ENCODE data around the gene GUK1. TPM values are rescaled to one million over a fixed set of nuclear protein-coding genes. Genes with fewer than 3 reads are reported as not detected.

The GUK1 gene
- polyA plus RNA-seq, 3 donors, result 262 to 391 (median 316) TPM

GRCh38 chr1:228136901-228137300 lies 3.2 kb upstream of the GUK1 start:
- Histone ChIP-seq H3K79me2 (ENCODE audit: insufficient read depth, low read length) (peaks cover 18% of the 10 kb centered on the region), H4K20me1 (ENCODE audit: insufficient read depth, low read length) (peaks cover 16% of the 10 kb centered on the region), H3K4me1 (ENCODE audit: control insufficient read depth in 1 of 2, insufficient read depth in 2 of 2, low read length in 2 of 2) (peaks cover 28 to 38% of the 10 kb centered on the region in 2 donors), H3K4me3 (replicated peaks in 1 of 3; ENCODE audit: low read depth in 2 of 3, low read length in 3 of 3) (no peak overlapping the region), H3K27ac (ENCODE audit: low read depth in 1 of 2, low read length in 2 of 2) (no peak overlapping the region), H3K36me3 (replicated peaks in 1 of 2; ENCODE audit: control insufficient read depth in 1 of 2, insufficient read depth in 2 of 2, low read length in 2 of 2) (peaks cover 0 to under 1% of the 10 kb centered on the region in 2 donors), H3K9me3 (replicated peaks in 1 of 2; ENCODE audit: control insufficient read depth in 1 of 2, insufficient read depth in 1 of 2, low read length in 2 of 2) (no peaks in the 10 kb centered on the region), H3K27me3 (ENCODE audit: control insufficient read depth in 2 of 2, insufficient read depth in 2 of 2, low read length in 2 of 2) (no peaks in the 10 kb centered on the region), H2AFZ (ENCODE audit: insufficient read depth, low read depth, low read length, poor library complexity, severe bottlenecking) (no peak overlapping the region), H3K4me2 (replicated peaks; ENCODE audit: extremely low read depth, low read length, poor library complexity, severe bottlenecking) (no peak overlapping the region), H3K9ac (ENCODE audit: insufficient read depth, low read length, poor library complexity, severe bottlenecking) (no peak overlapping the region)
- Mint-ChIP-seq H3K27me3 (ENCODE audit: low read depth in 3 of 3) (peaks cover 1 to 7% (median 7%) of the 10 kb centered on the region in 3 donors), H3K4me3 (no peak overlapping the region), H3K27ac (no peak overlapping the region), H3K9me3 (no peaks in the 10 kb centered on the region), H3K4me1 (peaks cover 33% of the 10 kb centered on the region), H3K36me3 (peaks cover 0 to 1% of the 10 kb centered on the region in 2 donors)
- TF ChIP-seq, protein P1, sequence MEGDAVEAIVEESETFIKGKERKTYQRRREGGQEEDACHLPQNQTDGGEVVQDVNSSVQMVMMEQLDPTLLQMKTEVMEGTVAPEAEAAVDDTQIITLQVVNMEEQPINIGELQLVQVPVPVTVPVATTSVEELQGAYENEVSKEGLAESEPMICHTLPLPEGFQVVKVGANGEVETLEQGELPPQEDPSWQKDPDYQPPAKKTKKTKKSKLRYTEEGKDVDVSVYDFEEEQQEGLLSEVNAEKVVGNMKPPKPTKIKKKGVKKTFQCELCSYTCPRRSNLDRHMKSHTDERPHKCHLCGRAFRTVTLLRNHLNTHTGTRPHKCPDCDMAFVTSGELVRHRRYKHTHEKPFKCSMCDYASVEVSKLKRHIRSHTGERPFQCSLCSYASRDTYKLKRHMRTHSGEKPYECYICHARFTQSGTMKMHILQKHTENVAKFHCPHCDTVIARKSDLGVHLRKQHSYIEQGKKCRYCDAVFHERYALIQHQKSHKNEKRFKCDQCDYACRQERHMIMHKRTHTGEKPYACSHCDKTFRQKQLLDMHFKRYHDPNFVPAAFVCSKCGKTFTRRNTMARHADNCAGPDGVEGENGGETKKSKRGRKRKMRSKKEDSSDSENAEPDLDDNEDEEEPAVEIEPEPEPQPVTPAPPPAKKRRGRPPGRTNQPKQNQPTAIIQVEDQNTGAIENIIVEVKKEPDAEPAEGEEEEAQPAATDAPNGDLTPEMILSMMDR (IDR thresholded peaks at IDR 0.05), result no peak
- WGBS (ENCODE audit: insufficient coverage), result no CpG with 5 or more reads among the region's 1 CpG
- intact Hi-C loops (cut with micrococcal nuclease), result loop anchor here (10.0 kb wide), 4 partner anchors 78 to 348 kb away; partner anchors contain the start of genes TRIM11 (in 2 of the 2) and RNF187 (in 1 of the 2)
- no peak for DNase-seq

GRCh38 chr1:228139406-228139930 lies 611 bp upstream of the GUK1 start:
- intact Hi-C loops (cut with micrococcal nuclease), result loop anchor here (1.0 to 10.0 kb wide), 5 partner anchors 30 to 345 kb away; partner anchors contain the start of genes TRIM11 (in 2 of the 2), MRPL55 (in 1 of the 2) and RNF187 (in 1 of the 2)
- Mint-ChIP-seq H3K36me3 (peaks cover 4 to 18% of the 10 kb centered on the region in 2 donors), H3K4me1 (peaks cover 53% of the 10 kb centered on the region)

More at GRCh38 chr1:228139406-228139930, 611 bp upstream of the GUK1 start:
- no peaks in the 10 kb centered on the region for H3K9me3 Mint-ChIP-seq
- H3K4me3 ChIP-seq (replicated peaks in 1 of 3; ENCODE audit: low read depth in 2 of 3, low read length in 3 of 3), result peak overlapping the region; percentile 51 to 73 (median 56)
- no peaks in the 10 kb centered on the region for H3K9me3 ChIP-seq (replicated peaks in 1 of 2; ENCODE audit: control insufficient read depth in 1 of 2, insufficient read depth in 1 of 2, low read length in 2 of 2)
- peaks cover 44% of the 10 kb centered on the region for H3K79me2 ChIP-seq (ENCODE audit: insufficient read depth, low read length)
- H3K27ac ChIP-seq (ENCODE audit: low read depth in 1 of 2, low read length in 2 of 2), result peak overlapping the region; percentile 90 to 92
- peak overlapping the region; percentile 77 for H3K4me2 ChIP-seq (replicated peaks; ENCODE audit: extremely low read depth, low read length, poor library complexity, severe bottlenecking)
- no peak for DNase-seq
- peaks cover 32 to 45% of the 10 kb centered on the region in 2 donors for H3K4me1 ChIP-seq (ENCODE audit: control insufficient read depth in 1 of 2, insufficient read depth in 2 of 2, low read length in 2 of 2)
- H3K27me3 ChIP-seq (ENCODE audit: control insufficient read depth in 2 of 2, insufficient read depth in 2 of 2, low read length in 2 of 2), result no peaks in the 10 kb centered on the region
- H3K27ac Mint-ChIP-seq, result peak overlapping the region; percentile 96 to 99 (median 99)
- WGBS (ENCODE audit: insufficient coverage), result 25% methylated on average over 27 of the region's 30 CpGs
- peaks cover 41% of the 10 kb centered on the region for H4K20me1 ChIP-seq (ENCODE audit: insufficient read depth, low read length)
- H2AFZ ChIP-seq (ENCODE audit: insufficient read depth, low read depth, low read length, poor library complexity, severe bottlenecking), result peak overlapping the region; percentile 69
- peaks cover 1 to 6% (median 4%) of the 10 kb centered on the region in 3 donors for H3K27me3 Mint-ChIP-seq (ENCODE audit: low read depth in 3 of 3)
- TF ChIP-seq, protein P1 (IDR thresholded peaks at IDR 0.05), result no peak
- H3K4me3 Mint-ChIP-seq, result peak overlapping the region; percentile 93 to 94
- H3K9ac ChIP-seq (ENCODE audit: insufficient read depth, low read length, poor library complexity, severe bottlenecking), result peak overlapping the region; percentile 96
- peaks cover 0 to 4% of the 10 kb centered on the region in 2 donors for H3K36me3 ChIP-seq (replicated peaks in 1 of 2; ENCODE audit: control insufficient read depth in 1 of 2, insufficient read depth in 2 of 2, low read length in 2 of 2)
